H9 (cell line): ENCODE data around the gene TPRG1. TPM values are rescaled to one million over a fixed set of nuclear protein-coding genes. Genes with fewer than 3 reads are reported as not detected.

Experiments used
- DNase-seq: peaks from one replicate; pipeline ENCODE4 v3.0.0-alpha.2; 2017
- H2AFZ ChIP-seq: one replicate; pipeline ENCODE4 v1.6.1; 2013; ENCODE audit warnings: mild to moderate bottlenecking, low read length, control low read depth, moderate library complexity
- H2AK5ac ChIP-seq: 2 replicates; pipeline ENCODE4 v1.6.1; 2013; ENCODE audit warnings: low read length, control low read depth, mixed read lengths; ENCODE audit not compliant: insufficient read length
- H2BK120ac ChIP-seq: one replicate; pipeline ENCODE4 v1.6.1; 2013; ENCODE audit warnings: low read depth, mild to moderate bottlenecking, low read length, control low read depth, inconsistent platforms; ENCODE audit not compliant: poor library complexity, severe bottlenecking
- H2BK12ac ChIP-seq: 2 replicates; pipeline ENCODE4 v1.6.1; 2013; ENCODE audit warnings: low read length, control low read depth, mixed read lengths, low read depth; ENCODE audit not compliant: insufficient read length
- H2BK15ac ChIP-seq: 2 replicates; pipeline ENCODE4 v1.6.1; 2013; ENCODE audit warnings: low read depth, low read length, control low read depth
- H2BK20ac ChIP-seq: one replicate; pipeline ENCODE4 v1.6.1; 2013; ENCODE audit warnings: low read depth, mild to moderate bottlenecking, low read length, control low read depth, inconsistent platforms; ENCODE audit not compliant: poor library complexity, severe bottlenecking
- H2BK5ac ChIP-seq: 2 replicates; pipeline ENCODE4 v1.6.1; 2013; ENCODE audit warnings: low read length, control low read depth, mixed read lengths; ENCODE audit not compliant: insufficient read length
- H3K14ac ChIP-seq: 2 replicates; pipeline ENCODE4 v1.6.1; 2013; ENCODE audit warnings: low read length, control low read depth; ENCODE audit not compliant: insufficient read depth
- H3K18ac ChIP-seq: 2 replicates; pipeline ENCODE4 v1.6.1; 2013; ENCODE audit warnings: low read depth, mild to moderate bottlenecking, mixed read lengths, low read length, control low read depth; ENCODE audit not compliant: insufficient read length
- H3K23ac ChIP-seq: 2 replicates; pipeline ENCODE4 v1.6.1; 2013; ENCODE audit warnings: low read length, control low read depth, mixed read lengths, low read depth; ENCODE audit not compliant: insufficient read length
- H3K23me2 ChIP-seq: 2 replicates; pipeline ENCODE4 v1.6.1; 2013; ENCODE audit warnings: low read depth, mild to moderate bottlenecking, mixed read lengths, low read length, control low read depth; ENCODE audit not compliant: insufficient read length, poor library complexity, severe bottlenecking
- H3K27ac ChIP-seq: 2 replicates; pipeline ENCODE4 v1.5.1; 2013; ENCODE audit warnings: low read length, control low read depth, mixed read lengths, low read depth; ENCODE audit not compliant: insufficient read length
- H3K27me3 ChIP-seq: 2 replicates; pipeline ENCODE4 v1.6.1; 2013; ENCODE audit warnings: low read length, control low read depth, inconsistent platforms; ENCODE audit not compliant: insufficient read depth
- H3K4ac ChIP-seq: 2 replicates; pipeline ENCODE4 v1.6.1; 2013; ENCODE audit warnings: low read depth, mild to moderate bottlenecking, control low read depth, inconsistent platforms, low read length, moderate library complexity
- H3K4me1 ChIP-seq: 2 replicates; pipeline ENCODE4 v1.6.1; 2013; ENCODE audit warnings: low read length, control low read depth, inconsistent platforms; ENCODE audit not compliant: insufficient read depth
- H3K4me2 ChIP-seq: 2 replicates; pipeline ENCODE4 v1.6.1; 2013; ENCODE audit warnings: low read length, control low read depth, mixed read lengths; ENCODE audit not compliant: insufficient read length, insufficient read depth
- H3K56ac ChIP-seq: 2 replicates; pipeline ENCODE4 v1.6.1; 2013; ENCODE audit warnings: low read depth, mild to moderate bottlenecking, mixed read lengths, low read length, control low read depth; ENCODE audit not compliant: insufficient read length
- H3K79me1 ChIP-seq: 2 replicates; pipeline ENCODE4 v1.6.1; 2013; ENCODE audit warnings: low read depth, mild to moderate bottlenecking, moderate library complexity, low read length, control low read depth, inconsistent platforms; ENCODE audit not compliant: insufficient read depth, poor library complexity, severe bottlenecking
- H3K79me2 ChIP-seq: 2 replicates; pipeline ENCODE4 v1.6.1; 2013; ENCODE audit warnings: low read length, control low read depth, inconsistent platforms; ENCODE audit not compliant: insufficient read depth
- H3K9ac ChIP-seq: 2 replicates; pipeline ENCODE4 v1.6.1; 2013; ENCODE audit warnings: low read length, control low read depth, mixed read lengths; ENCODE audit not compliant: insufficient read length; ENCODE audit errors: extremely low read depth
- H3K9me3 ChIP-seq: one replicate; pipeline ENCODE4 v1.6.1; 2013; ENCODE audit warnings: low read depth, low read length, inconsistent platforms; ENCODE audit not compliant: control insufficient read depth
- H3T11ph ChIP-seq: one replicate; pipeline ENCODE4 v1.6.1; 2013; ENCODE audit warnings: mild to moderate bottlenecking, low read length, control low read depth, inconsistent platforms
- H4K20me1 ChIP-seq: one replicate; pipeline ENCODE4 v1.6.1; 2013; ENCODE audit not compliant: control insufficient read depth, insufficient read length, insufficient read depth
- H4K5ac ChIP-seq: 2 replicates; pipeline ENCODE4 v1.6.1; 2013; ENCODE audit warnings: low read depth, mild to moderate bottlenecking, mixed read lengths, low read length, control low read depth; ENCODE audit not compliant: insufficient read length
- H4K8ac ChIP-seq: replicated peaks from 2 replicates; pipeline ENCODE4 v1.6.1; 2013; ENCODE audit warnings: low read length, control low read depth, mixed read lengths, low read depth; ENCODE audit not compliant: insufficient read length
- H4K91ac ChIP-seq: 2 replicates; pipeline ENCODE4 v1.6.1; 2013; ENCODE audit warnings: low read depth, mild to moderate bottlenecking, moderate library complexity, mixed read lengths, low read length, control low read depth; ENCODE audit not compliant: insufficient read length
- H3K27ac Mint-ChIP-seq, 3 experiments: 2 replicates in 2 of 3; 3 replicates in 1 of 3; pipeline ENCODE4 v1.8.0; 2020 to 2021; ENCODE audit warnings: mixed read lengths in 3 of 3, mild to moderate bottlenecking in 1 of 3, moderate library complexity in 1 of 3
- H3K27me3 Mint-ChIP-seq: 2 replicates; pipeline ENCODE4 v1.8.0; 2021; ENCODE audit warnings: low read depth, mild to moderate bottlenecking, moderate library complexity, mixed read lengths
- H3K36me3 Mint-ChIP-seq, 3 experiments: 2 replicates in 2 of 3; 3 replicates in 1 of 3; pipeline ENCODE4 v1.8.0; 2020 to 2021; ENCODE audit warnings: low read depth in 3 of 3, mixed read lengths in 3 of 3; ENCODE audit not compliant: insufficient read depth in 1 of 3
- H3K4me1 Mint-ChIP-seq, 2 experiments: 2 replicates each; pipeline ENCODE4 v1.8.0; 2020; ENCODE audit warnings: mixed read lengths in 2 of 2
- H3K4me3 Mint-ChIP-seq, 2 experiments: 2 replicates in 1 of 2; 3 replicates in 1 of 2; pipeline ENCODE4 v1.8.0; 2020 to 2021; ENCODE audit warnings: mild to moderate bottlenecking in 2 of 2, mixed read lengths in 2 of 2, moderate library complexity in 1 of 2
- H3K9me3 Mint-ChIP-seq, 2 experiments: 2 replicates in 1 of 2; 3 replicates in 1 of 2; pipeline ENCODE4 v1.8.0; 2020; ENCODE audit warnings: mild to moderate bottlenecking in 2 of 2, mixed read lengths in 2 of 2, moderate library complexity in 1 of 2
- whole genome bisulfite sequencing: extraction: QIAGEN DNeasy Blood & Tissue Kit; methylation state at CpG from one replicate; pipeline ENCODE4 v1.1.7; 2013; ENCODE audit warnings: missing lambda C conversion rate, low lambda C conversion rate, mixed read lengths; ENCODE audit not compliant: insufficient read length; ENCODE audit errors: extremely low coverage; 5-methylcytosine and 5-hydroxymethylcytosine counted together
- total RNA-seq: library from RNA; stranded (reverse); gene quantifications from 2 replicates; pipeline ENCODE4 v1.2.1, GENCODE V29; 2021
- TF ChIP-seq, protein P1 (sequence below): fragments of 200-600 bp; sonication (generic); conservative IDR thresholded peaks from 3 replicates; pipeline ENCODE4 v1.8.0; 2021; ENCODE audit warnings: antibody characterized with exemption, mild to moderate bottlenecking

The TPRG1 gene
- total RNA-seq, 1 experiment from 2014 or later = 0.66 TPM

DNA sequence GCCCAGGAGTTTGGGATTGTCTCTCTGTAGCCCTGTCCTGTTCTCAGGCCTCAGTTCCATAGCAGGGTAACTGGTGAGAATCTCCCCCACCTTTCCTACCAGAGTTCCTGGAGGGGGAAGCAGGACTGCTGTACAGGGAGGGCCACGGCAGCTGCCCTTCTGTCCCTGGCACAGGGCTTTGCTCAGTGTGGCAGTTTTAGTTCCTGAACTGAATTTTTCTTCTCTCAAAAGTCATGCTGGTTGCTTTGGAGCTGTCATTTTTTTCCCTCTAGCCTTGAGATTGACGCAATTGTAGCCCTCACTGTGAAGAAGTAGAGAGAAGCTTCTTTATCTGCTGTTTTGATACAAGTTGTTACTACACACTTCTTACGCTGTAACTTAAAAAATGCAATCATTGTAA lies 55.5 kb downstream of the TPRG1 start:
- H3K4me1 ChIP-seq = no peaks in the 10 kb centered on the region
- no peak overlapping the region for H2BK5ac ChIP-seq
- H2BK120ac ChIP-seq = no peak overlapping the region
- no peak overlapping the region for H3K27ac ChIP-seq
- H3K27ac Mint-ChIP-seq = no peak overlapping the region; a peak in 1 of 7 replicates
- no peaks in the 10 kb centered on the region for H3K9me3 Mint-ChIP-seq
- no peaks in the 10 kb centered on the region for H4K20me1 ChIP-seq
- H3K23ac ChIP-seq = no peak overlapping the region
- WGBS = no CpG with 5 or more reads among the region's 3 CpGs
- H4K91ac ChIP-seq = no peak overlapping the region
- no peaks in the 10 kb centered on the region for H3K23me2 ChIP-seq
- H2AFZ ChIP-seq = no peak overlapping the region
- no peaks in the 10 kb centered on the region for H3K79me1 ChIP-seq
- H3T11ph ChIP-seq = no peak overlapping the region
- no peaks in the 10 kb centered on the region for H3K27me3 ChIP-seq
- no peaks in the 10 kb centered on the region for H3K9me3 ChIP-seq
- no peak overlapping the region for H2BK15ac ChIP-seq
- no peak overlapping the region for H4K8ac ChIP-seq
- H2AK5ac ChIP-seq = no peak overlapping the region
- H3K9ac ChIP-seq = no peak overlapping the region
- no peak overlapping the region for H3K56ac ChIP-seq
- no peak for DNase-seq
- no peaks in the 10 kb centered on the region for H3K36me3 Mint-ChIP-seq
- TF ChIP-seq, protein P1, sequence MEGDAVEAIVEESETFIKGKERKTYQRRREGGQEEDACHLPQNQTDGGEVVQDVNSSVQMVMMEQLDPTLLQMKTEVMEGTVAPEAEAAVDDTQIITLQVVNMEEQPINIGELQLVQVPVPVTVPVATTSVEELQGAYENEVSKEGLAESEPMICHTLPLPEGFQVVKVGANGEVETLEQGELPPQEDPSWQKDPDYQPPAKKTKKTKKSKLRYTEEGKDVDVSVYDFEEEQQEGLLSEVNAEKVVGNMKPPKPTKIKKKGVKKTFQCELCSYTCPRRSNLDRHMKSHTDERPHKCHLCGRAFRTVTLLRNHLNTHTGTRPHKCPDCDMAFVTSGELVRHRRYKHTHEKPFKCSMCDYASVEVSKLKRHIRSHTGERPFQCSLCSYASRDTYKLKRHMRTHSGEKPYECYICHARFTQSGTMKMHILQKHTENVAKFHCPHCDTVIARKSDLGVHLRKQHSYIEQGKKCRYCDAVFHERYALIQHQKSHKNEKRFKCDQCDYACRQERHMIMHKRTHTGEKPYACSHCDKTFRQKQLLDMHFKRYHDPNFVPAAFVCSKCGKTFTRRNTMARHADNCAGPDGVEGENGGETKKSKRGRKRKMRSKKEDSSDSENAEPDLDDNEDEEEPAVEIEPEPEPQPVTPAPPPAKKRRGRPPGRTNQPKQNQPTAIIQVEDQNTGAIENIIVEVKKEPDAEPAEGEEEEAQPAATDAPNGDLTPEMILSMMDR = no peak
- H3K14ac ChIP-seq = no peak overlapping the region
- H3K79me2 ChIP-seq = no peaks in the 10 kb centered on the region
- H3K18ac ChIP-seq = no peak overlapping the region
- no peak overlapping the region for H3K4me3 Mint-ChIP-seq
- H3K4me1 Mint-ChIP-seq = peaks cover 0 to 5% of the 10 kb centered on the region in 2 experiments; a peak in 2 of 4 replicates
- no peak overlapping the region for H2BK12ac ChIP-seq
- no peak overlapping the region for H3K4me2 ChIP-seq
- H3K4ac ChIP-seq = no peak overlapping the region
- H3K27me3 Mint-ChIP-seq = no peaks in the 10 kb centered on the region
- no peak overlapping the region for H2BK20ac ChIP-seq
- H4K5ac ChIP-seq = no peak overlapping the region
